Activated CD8-positive, alpha-beta memory T cell treated with anti-CD3 and anti-CD28 coated beads, Interleukin-2, amount 50 U/mL, for 24 hours (primary cell): ENCODE data around the gene VCP.

Source experiments
- DNase-seq: peaks from one replicate; pipeline ENCODE4 v3.0.0-alpha.2; 2020; ENCODE audit errors: extremely low read depth

VCP gene

DNA sequence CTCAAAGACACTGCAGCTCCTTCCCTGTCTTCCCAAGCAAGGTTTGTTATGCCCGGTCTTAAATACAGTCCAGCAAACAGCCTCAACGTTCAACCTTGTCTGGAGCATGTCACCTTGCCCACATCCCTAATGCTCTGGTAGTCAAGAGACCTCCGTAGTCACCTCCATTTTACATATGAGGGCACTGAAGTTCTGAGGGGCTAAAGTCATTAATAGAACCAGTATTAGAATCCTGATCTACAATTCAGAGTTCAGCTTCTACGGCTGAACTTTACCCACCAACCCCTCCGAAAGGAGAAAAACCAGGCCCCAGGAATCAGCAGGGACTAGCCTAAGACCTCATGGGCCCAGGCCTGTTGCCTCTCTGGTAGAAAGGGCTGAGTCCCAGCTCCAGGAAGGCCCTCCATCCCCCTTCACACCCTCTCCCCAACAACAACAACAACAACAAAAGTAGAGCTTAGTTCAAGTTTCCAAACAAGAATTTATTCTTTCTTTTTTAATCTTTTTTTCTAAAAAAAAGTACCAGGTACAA is 31.3 kb upstream of the VCP start:
- no peak for DNase-seq

- peak; percentile 89 for DNase-seq
Observed at GRCh38 chr9:35102769-35103659, 30.6 kb upstream of the VCP start, which contains the start of gene STOML2. TSS of gene STOML2 (minus strand) at chr9:35103131. CDS start at chr9:35103094, 37 bp downstream.

GRCh38 chr9:35102465-35102768 is 30.0 kb upstream of the VCP start:
- no peak for DNase-seq

DNA sequence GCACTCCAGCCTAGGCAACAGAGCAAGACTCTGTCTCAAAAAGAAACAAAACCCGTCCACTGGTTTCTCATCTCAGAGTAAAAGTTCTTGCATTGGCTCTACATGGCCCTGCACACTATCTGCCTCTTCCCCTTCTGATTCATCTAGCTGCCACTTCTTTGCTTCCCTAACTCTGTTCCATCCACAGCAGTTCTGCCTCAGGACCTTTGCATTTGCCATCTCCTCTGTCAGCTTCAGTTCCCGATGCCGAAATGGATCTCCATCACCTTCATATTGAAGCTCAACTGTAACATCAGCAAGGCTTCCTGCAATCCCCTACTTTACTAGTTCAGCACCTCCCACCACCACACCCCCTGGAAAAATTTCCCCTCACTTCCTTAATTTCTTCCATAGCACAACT is 25.1 kb upstream of the VCP start:
- DNase-seq, result no peak

GRCh38 chr9:35096035-35096849 is 23.8 kb upstream of the VCP start, which contains the start of gene PIGO:
TSS of gene PIGO (minus strand) at chr9:35096591. CDS start at chr9:35095565, 1,026 bp downstream.
- peak; percentile 76 for DNase-seq

DNA sequence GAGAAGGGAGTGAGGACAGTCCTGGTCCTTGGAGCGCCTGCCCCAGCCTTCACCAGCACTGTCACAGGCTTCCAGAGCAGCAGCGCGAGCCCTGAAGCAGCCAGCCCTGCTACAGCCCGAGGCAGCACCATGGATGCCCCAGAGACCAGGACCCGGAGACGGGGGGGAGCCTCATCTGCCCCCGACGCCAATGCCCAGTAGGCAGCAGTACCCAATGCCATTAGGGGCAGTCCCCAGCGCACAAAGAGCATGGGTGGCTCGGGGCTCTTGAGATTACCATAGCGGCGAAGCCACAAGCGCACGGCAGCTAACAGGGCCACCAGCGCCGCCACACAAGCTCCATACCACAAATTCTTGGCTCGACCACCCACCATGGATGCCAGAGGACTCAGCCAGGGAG is 19.1 kb upstream of the VCP start:
- no peak for DNase-seq

DNA sequence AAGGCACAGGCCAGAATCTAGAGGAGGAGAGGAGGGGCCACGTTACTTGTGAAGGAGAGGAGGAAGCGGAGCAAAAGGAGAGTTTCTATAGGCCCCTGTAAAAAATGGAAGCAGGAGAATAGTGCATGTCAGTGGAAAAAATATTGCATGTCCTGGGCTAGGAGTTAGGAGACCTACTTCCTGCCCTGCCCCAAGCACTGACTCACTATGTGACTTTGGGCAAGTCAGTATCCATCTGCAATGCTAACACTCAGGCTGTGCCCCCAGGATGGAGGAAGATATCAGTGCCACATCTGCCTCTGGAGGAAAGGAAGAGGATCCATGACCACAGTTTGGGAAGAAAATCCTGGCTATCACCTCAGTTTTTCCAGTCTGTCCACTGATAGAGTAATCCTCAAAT is 17.0 kb upstream of the VCP start:
- no peak for DNase-seq

GRCh38 chr9:35085078-35085477 is 12.7 kb upstream of the VCP start:
- no peak for DNase-seq

DNA sequence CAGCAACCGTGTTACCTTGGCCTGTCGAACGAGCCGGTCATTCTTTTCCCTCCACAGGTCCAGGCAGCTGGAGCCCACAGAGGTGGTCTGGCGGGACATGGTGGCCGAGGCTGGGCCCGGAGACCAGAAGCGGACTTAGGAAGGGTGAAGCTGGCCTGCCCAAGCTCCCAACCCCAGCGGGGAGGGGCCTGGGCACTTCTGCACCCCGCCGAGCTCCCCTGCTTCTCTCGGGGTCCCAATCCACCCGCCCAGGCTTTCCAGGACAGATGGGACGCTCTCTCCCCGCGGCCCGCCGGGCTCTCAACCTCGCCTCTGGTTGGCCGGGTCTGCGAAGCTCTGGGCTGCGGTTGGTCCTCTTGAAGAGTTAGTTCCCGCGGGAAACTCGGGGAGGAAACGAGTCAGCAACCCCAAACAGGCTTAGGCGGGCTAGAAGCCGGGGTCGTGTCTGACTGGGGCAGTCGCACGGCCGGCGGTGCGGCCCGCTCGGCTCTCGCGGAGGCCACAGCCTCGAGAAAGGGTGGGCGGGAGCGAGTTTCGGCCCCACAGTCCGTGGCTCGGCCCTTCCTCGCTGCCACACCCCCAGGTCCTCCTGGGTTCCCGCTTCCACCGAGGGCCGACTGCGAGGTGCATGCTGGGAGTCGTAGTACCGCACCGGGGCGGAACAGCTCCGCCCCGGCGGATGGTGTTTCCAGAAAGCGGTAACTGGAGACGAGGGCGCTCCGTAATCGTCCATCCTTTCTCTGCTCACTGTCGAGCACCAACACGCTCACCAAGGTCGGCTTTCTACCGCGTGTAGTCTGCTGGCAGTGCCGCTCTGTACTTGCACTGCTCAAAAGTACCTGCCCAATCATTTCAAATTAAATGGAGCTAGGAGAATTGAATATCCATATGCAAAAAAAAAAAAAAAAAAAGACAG is 7.3 kb upstream of the VCP start, which contains the start of gene FANCG:
TSS of gene FANCG (minus strand) at position 517 of the 916 bp plus-strand sequence. CDS start at position 99, 418 bp downstream.
- peak; percentile 62 for DNase-seq

DNA sequence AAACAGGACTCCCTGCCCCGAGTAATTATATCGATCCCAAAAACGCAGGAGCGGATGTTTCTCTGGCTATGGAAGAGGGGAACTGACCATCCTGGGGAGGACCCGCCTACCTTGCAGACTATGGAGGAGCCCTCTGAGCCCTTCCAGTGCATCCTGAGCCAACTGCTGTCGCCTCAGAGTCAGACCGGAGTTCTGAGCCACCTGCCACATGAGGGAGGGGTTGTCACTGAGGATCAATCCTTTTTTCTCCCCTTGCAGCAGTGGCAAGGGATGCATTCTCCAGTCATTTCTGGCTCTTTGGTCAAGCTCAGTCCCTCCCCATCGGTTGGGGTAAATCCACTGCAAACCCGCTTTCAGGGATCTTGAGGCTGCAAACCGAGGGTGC is 6.6 kb upstream of the VCP start:
- no peak for DNase-seq

- DNase-seq, result no peak
Observed at GRCh38 chr9:35078066-35078465, 5.6 kb upstream of the VCP start.

DNA sequence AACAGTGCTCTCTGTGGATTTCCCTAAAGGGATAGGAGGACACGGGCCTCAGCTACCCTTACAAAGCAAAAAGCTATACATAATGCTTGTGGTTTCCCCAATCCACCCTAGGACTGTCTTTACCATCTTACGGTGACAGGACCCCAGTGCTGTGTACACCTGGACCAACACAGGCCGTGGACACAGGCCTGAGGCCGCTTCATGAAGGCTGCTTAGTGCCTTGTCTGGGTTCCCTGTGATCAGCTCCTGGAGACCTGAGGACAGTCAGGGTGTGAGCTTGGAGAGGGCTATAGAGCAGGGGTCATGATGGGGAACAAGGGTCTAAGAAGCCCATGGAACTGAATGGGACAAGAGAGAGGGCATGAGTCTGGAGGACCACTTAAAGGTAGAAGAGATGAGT is 4.4 kb upstream of the VCP start:
- DNase-seq, result no peak

DNA sequence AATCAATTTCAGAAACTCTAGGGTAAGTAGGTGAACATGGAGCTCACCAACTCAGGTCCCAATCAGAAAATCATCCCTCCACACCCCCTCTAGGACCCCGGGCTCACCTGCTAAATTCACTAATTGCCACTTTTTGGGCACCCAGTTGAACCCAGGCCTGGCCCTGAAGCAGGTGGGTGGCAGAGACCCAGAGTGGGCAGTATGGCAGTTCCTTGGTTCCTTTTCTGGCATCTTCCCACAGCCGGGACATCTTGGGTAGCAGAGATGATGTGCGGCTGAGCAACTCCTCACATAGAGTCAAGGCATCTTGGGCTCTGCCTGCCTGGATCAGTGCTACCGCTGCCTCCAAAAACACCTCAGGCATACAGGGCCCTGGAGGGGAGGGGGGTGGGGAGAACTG is 2.9 kb upstream of the VCP start:
- no peak for DNase-seq

- DNase-seq, result no peak
Observed at GRCh38 chr9:35074791-35075190, 2.4 kb upstream of the VCP start.

DNA sequence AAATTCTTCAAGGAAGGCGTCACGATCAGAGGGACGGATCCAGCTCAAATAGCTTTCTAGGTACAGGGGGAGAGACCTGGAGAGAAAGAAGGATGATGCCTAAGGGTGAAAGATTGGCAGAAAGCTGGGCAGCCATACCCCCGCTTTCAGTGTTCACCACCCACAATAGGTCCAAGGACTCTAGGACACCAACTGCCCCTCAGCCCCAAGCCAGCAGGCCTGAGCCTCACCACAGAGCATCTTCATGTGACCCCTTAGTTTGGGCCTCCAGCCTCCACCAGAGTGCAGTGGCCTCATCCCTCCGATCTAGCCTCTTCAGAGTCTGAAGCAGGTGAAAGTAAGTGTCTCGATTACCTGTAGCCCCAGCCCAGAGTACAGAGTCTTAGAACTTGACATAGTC is 1.7 kb upstream of the VCP start:
- DNase-seq, result no peak

GRCh38 chr9:35073279-35073612 is 821 bp upstream of the VCP start:
- no peak for DNase-seq

GRCh38 chr9:35071814-35072460 is 488 bp downstream of the VCP start:
- DNase-seq, result no peak

DNA sequence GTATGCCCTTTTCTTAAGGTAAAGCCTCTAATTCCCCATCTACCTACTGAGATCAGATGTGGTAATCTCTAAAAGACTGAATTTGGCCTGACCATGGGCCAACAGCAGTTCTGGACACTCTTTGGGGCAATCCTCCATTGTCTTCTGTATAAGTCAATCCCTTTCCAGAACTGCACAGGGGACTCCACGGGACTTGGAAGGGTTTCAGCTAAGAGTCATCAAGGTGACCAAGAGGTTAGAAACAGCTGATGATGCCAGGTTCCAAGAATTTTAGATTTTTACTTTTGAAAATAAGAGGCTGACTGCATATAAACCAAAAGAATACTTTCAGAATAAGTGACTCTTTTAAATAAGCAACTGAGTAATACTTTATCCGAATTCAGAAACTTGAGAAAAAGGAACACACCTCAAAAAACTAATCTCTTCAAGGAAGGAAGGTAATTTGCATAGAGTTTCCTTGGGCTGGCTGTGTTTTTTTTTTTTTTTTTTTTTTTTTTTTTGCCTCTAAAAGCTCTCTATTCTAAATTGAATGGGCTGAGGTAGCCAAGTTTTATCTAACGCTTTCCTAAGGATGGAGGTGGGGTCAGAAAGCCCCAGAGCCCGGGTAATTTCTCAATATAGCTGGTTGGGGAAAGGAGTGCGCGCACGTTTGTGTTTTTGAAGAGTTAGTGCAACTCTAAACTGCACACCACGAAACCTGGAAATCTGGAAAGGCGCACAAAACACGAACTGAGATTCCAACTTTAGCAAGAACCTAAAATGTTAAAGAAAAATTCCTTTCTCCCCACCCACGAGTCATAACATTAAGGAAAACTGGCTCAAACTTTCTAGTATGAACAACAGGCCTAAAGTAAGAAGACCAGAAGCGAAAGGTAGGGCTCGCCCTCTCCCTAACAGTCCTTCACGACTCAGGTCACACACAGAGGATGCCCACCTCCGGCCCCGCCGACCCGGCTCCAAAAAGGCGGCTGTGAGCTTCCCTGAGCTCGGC is 1.3 kb downstream of the VCP start:
- DNase-seq, result no peak

GRCh38 chr9:35069020-35069419 is 3.4 kb downstream of the VCP start:
- DNase-seq, result no peak

- DNase-seq, result no peak
Observed at GRCh38 chr9:35067056-35067455, 5.4 kb downstream of the VCP start.
